ENCODE measurements around the gene YBEY. TPM values are rescaled to one million over a fixed set of nuclear protein-coding genes. Genes with fewer than 3 reads are reported as not detected.

Gene YBEY
- total and polyA plus RNA-seq, 2 of the 13 experiments (the other 11 are each of a cell fraction or from before 2014, with no cell fraction given) = 6.5 to 8.9 TPM

GRCh38 chr21:46253610-46254124, 32.5 kb upstream of the YBEY start (continued):
- no peak for TF ChIP-seq ZBTB43 (CRISPR knock-in tag; conservative IDR thresholded peaks at IDR 0.05)
- TF ChIP-seq SATB2 (CRISPR knock-in tag; IDR thresholded peaks at IDR 0.05) = no peak
- TF ChIP-seq ZNF614 (CRISPR knock-in tag; IDR thresholded peaks at IDR 0.05; ENCODE audit: borderline replicate concordance) = no peak
- no peak for TF ChIP-seq ZNF839 (CRISPR knock-in tag; IDR thresholded peaks at IDR 0.05; ENCODE audit: borderline replicate concordance)
- no peak for TF ChIP-seq HNF4G (IDR thresholded peaks at IDR 0.05; ENCODE audit: borderline replicate concordance, low read depth, low read length)
- TF ChIP-seq HNF4G (CRISPR knock-in tag; IDR thresholded peaks at IDR 0.05; ENCODE audit: borderline replicate concordance, low read depth) = no peak
- TF ChIP-seq CC2D1A (CRISPR knock-in tag; IDR thresholded peaks at IDR 0.05) = no peak

- Histone ChIP-seq H2AFZ (ENCODE audit: low read length) (no peak overlapping the region), H3K79me2 (ENCODE audit: insufficient read depth, low read length) (no peaks in the 10 kb centered on the region), H4K20me1 (ENCODE audit: insufficient read depth, low read length) (no peaks in the 10 kb centered on the region), H3K4me2 (ENCODE audit: low read depth, low read length) (no peak overlapping the region), H3K9me3 (ENCODE audit: low read length) (no peaks in the 10 kb centered on the region), H3K27ac (ENCODE audit: extremely low read length, insufficient read depth, low read length) (no peak overlapping the region), H3K36me3 (replicated peaks in 1 of 2; ENCODE audit: control insufficient read depth in 1 of 2, insufficient read depth in 2 of 2, low read length in 2 of 2) (peaks cover 30 to 88% of the 10 kb centered on the region in 2 experiments), H3K4me3 (replicated peaks in 1 of 3; ENCODE audit: insufficient read depth in 1 of 3, low read depth in 2 of 3, low read length in 3 of 3) (no peak overlapping the region), H3K9ac (ENCODE audit: insufficient read depth, low read depth, low read length) (no peak overlapping the region), H3K27me3 (ENCODE audit: control insufficient read depth in 1 of 2, insufficient read depth in 2 of 2, low read length in 2 of 2) (no peaks in the 10 kb centered on the region), H3K4me1 (ENCODE audit: insufficient read depth, low read length) (peaks cover 15% of the 10 kb centered on the region)
- BruUV-seq (replicated peaks) = no TSS peak
- ATAC-seq = no peak
- no peak for DNase-seq (ENCODE audit: low spot score)
- WGBS (ENCODE audit: low lambda C conversion rate) = 95% methylated on average over 9 of the region's 12 CpGs
- TF ChIP-seq TCF7 (IDR thresholded peaks at IDR 0.05; ENCODE audit: low read depth) (no peak), ZNF883 (CRISPR knock-in tag; IDR thresholded peaks at IDR 0.05; ENCODE audit: not compliant biosample characterization) (no peak), IKZF5 (CRISPR knock-in tag; IDR thresholded peaks at IDR 0.05) (no peak), SIX1 (CRISPR knock-in tag; IDR thresholded peaks at IDR 0.05; ENCODE audit: borderline replicate concordance) (no peak), ZNF253 (CRISPR knock-in tag; IDR thresholded peaks at IDR 0.05; ENCODE audit: borderline replicate concordance) (no peak), ISX (CRISPR knock-in tag; conservative IDR thresholded peaks at IDR 0.05) (no peak), NFE2L2 (IDR thresholded peaks at IDR 0.05; ENCODE audit: low read length) (no peak)
- TF ChIP-seq, protein P1, sequence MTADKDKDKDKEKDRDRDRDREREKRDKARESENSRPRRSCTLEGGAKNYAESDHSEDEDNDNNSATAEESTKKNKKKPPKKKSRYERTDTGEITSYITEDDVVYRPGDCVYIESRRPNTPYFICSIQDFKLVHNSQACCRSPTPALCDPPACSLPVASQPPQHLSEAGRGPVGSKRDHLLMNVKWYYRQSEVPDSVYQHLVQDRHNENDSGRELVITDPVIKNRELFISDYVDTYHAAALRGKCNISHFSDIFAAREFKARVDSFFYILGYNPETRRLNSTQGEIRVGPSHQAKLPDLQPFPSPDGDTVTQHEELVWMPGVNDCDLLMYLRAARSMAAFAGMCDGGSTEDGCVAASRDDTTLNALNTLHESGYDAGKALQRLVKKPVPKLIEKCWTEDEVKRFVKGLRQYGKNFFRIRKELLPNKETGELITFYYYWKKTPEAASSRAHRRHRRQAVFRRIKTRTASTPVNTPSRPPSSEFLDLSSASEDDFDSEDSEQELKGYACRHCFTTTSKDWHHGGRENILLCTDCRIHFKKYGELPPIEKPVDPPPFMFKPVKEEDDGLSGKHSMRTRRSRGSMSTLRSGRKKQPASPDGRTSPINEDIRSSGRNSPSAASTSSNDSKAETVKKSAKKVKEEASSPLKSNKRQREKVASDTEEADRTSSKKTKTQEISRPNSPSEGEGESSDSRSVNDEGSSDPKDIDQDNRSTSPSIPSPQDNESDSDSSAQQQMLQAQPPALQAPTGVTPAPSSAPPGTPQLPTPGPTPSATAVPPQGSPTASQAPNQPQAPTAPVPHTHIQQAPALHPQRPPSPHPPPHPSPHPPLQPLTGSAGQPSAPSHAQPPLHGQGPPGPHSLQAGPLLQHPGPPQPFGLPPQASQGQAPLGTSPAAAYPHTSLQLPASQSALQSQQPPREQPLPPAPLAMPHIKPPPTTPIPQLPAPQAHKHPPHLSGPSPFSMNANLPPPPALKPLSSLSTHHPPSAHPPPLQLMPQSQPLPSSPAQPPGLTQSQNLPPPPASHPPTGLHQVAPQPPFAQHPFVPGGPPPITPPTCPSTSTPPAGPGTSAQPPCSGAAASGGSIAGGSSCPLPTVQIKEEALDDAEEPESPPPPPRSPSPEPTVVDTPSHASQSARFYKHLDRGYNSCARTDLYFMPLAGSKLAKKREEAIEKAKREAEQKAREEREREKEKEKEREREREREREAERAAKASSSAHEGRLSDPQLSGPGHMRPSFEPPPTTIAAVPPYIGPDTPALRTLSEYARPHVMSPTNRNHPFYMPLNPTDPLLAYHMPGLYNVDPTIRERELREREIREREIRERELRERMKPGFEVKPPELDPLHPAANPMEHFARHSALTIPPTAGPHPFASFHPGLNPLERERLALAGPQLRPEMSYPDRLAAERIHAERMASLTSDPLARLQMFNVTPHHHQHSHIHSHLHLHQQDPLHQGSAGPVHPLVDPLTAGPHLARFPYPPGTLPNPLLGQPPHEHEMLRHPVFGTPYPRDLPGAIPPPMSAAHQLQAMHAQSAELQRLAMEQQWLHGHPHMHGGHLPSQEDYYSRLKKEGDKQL (CRISPR knock-in tag; IDR thresholded peaks at IDR 0.05; ENCODE audit: low read depth) = no peak
- POLR2A ChIA-PET = interaction anchor here (0.8 to 1.4 kb wide), 3 partner anchors 25 to 71 kb away, joined by 3 to 5 read pairs (median 3); partner anchors contain the start of gene LSS
- FAIRE-seq = no peak
- CTCF ChIA-PET (ENCODE audit: low intra/inter-chr PET ratio, low total read pairs) = no interaction called here
- intact Hi-C loops (cut with micrococcal nuclease; ENCODE audit: unreplicated experiment) (no loop called here), in situ Hi-C loops (cut with HindIII; ENCODE audit: extremely low pct_ligation_motif_present, low pct_unique_long_range_greater_than_20kb) (no loop called here)
Measured at GRCh38 chr21:46254208-46254975, 31.8 kb upstream of the YBEY start.
